ENCODE data around the gene IP6K1.
"Not testable (repeated sequence)": the region's sequence is repeated elsewhere in the genome, so short reads cannot be mapped to it uniquely, and the experiment has no call there.

IP6K1 gene

DNA sequence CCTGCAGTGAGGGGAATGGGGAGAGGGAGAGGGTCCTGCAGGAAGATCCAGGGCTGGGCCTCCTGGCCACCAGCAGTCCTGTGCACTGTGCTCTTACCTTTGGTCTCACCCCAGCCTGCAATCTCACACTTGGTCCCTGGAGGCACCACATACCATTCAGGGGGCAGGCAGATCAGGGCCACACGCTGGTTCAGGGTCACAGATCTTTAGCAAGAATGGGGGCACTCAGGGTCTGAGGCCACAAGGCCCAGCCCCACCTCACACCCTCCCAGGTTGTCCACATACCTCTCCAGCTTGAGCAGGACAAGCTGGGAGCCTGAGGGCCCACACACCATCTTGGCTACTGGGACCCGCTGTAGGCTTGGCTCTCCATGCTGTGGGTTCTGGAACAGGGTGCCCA lies 101.9 kb downstream of the IP6K1 start:
- DNase-seq (ENCODE audit: extremely low spot score); CTCF ChIA-PET; POLR2A ChIA-PET: not testable (repeated sequence)

DNA sequence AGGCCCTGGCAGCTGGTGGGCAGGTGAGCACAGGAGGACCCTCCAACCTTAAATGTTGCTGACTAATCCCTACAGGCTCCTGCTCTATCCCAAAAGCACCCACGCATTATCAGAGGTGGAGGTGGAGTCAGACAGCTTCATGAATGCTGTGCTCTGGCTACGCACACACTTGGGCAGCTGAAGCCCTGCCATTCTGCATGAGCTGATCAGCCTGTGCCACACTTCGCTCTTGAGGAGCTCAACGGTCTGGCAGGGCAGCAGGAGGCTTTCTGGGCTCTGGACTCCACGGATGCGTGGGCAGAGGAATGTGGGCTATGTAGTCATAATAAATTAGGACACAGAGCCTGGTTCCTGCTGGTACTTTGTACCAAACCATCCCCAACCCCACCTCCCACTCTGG lies 103.2 kb downstream of the IP6K1 start:
- no peak for DNase-seq (ENCODE audit: extremely low spot score)
- ChIA-PET CTCF (no interaction called here), POLR2A (no interaction called here)
- TF ChIP-seq FOXM1 (IDR thresholded peaks at IDR 0.05; ENCODE audit: borderline replicate concordance) (no peak), HDGF (IDR thresholded peaks at IDR 0.05; ENCODE audit: borderline replicate concordance) (no peak), TARDBP (IDR thresholded peaks at IDR 0.05) (no peak), FOXK2 (IDR thresholded peaks at IDR 0.05) (no peak)

DNA sequence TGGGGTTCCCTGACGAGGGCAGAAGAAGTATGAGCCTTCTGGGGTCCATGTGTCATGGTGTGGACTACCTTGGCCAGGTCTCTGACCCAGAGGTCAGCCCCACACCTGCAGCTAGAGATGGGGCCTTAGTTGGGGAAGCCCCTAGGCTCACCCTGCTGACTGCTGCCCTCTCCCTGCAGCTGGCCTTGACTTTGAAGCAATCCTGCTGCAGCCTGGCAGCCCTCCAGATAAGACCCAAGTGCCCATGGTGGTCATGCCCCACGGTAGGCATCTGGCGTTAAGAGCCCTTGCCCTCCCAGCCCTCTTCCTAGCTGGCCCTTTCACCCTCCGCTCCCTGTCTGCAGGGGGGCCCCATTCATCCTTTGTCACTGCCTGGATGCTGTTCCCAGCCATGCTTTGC lies 104.8 kb downstream of the IP6K1 start:
- POLR2A ChIA-PET, result no interaction called here

GRCh38 chr3:49681232-49681522 lies 105.2 kb downstream of the IP6K1 start:
- no peak for TF ChIP-seq BHLHE40 (IDR thresholded peaks at IDR 0.05; ENCODE audit: borderline replicate concordance)
- TF ChIP-seq HDGF (IDR thresholded peaks at IDR 0.05; ENCODE audit: borderline replicate concordance), result no peak
- no peak for TF ChIP-seq LEF1 (IDR thresholded peaks at IDR 0.05; ENCODE audit: borderline replicate concordance)
- TF ChIP-seq SUZ12 (IDR thresholded peaks at IDR 0.05), result no peak
- no peak for TF ChIP-seq NFRKB (IDR thresholded peaks at IDR 0.05)
- ChIA-PET CTCF (no interaction called here), POLR2A (no interaction called here)
- DNase-seq (ENCODE audit: extremely low spot score), result no peak

More for the DNA sequence above, 104.8 kb downstream of the IP6K1 start:
- DNase-seq (ENCODE audit: extremely low spot score), result no peak
- CTCF ChIA-PET, result no interaction called here
- TF ChIP-seq CTBP1 (IDR thresholded peaks at IDR 0.05; ENCODE audit: borderline replicate concordance) (no peak), TARDBP (IDR thresholded peaks at IDR 0.05) (no peak), LEF1 (IDR thresholded peaks at IDR 0.05; ENCODE audit: borderline replicate concordance) (no peak), PKNOX1 (IDR thresholded peaks at IDR 0.05) (no peak), HDGF (IDR thresholded peaks at IDR 0.05; ENCODE audit: borderline replicate concordance) (no peak), BHLHE40 (IDR thresholded peaks at IDR 0.05; ENCODE audit: borderline replicate concordance) (no peak), SP1 (IDR thresholded peaks at IDR 0.05) (no peak), NFRKB (IDR thresholded peaks at IDR 0.05) (no peak), ARNT (IDR thresholded peaks at IDR 0.05) (no peak), FOXK2 (IDR thresholded peaks at IDR 0.05) (no peak), ELF4 (IDR thresholded peaks at IDR 0.05) (no peak), ZNF384 (IDR thresholded peaks at IDR 0.05) (no peak)

- TF ChIP-seq SUZ12 (IDR thresholded peaks at IDR 0.05) (no peak), NFRKB (IDR thresholded peaks at IDR 0.05) (no peak), BHLHE40 (IDR thresholded peaks at IDR 0.05; ENCODE audit: borderline replicate concordance) (no peak), FOXA1 (IDR thresholded peaks at IDR 0.05) (no peak), L3MBTL2 (conservative IDR thresholded peaks at IDR 0.05) (no peak), ARNT (IDR thresholded peaks at IDR 0.05) (no peak), PKNOX1 (IDR thresholded peaks at IDR 0.05) (no peak), TARDBP (IDR thresholded peaks at IDR 0.05) (no peak)
- ChIA-PET POLR2A (no interaction called here), CTCF (no interaction called here)
- no peak for DNase-seq (ENCODE audit: extremely low spot score)
Observed at GRCh38 chr3:49680493-49681231, 105.7 kb downstream of the IP6K1 start.

DNA sequence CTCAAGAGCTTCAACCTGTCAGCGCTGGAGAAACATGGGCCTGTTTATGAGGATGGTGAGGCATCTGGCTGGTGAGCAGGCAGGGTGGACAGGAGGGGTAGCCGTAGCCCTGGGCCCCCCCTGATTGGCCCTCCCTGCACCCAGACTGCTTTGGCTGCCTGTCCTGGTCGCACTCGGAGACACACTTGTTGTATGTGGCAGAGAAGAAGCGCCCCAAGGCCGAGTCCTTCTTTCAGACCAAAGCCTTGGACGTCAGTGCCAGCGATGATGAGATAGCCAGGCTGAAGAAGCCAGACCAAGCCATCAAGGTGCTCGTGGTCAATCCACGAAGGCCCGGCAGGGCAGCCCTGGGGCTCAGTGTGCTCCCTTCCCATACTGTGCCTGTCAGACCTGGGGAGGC lies 110.4 kb downstream of the IP6K1 start:
- CTCF ChIA-PET, result no interaction called here
- DNase-seq (ENCODE audit: extremely low spot score), result no peak
- POLR2A ChIA-PET, result no interaction called here
- TF ChIP-seq ELF4 (IDR thresholded peaks at IDR 0.05) (no peak), TARDBP (IDR thresholded peaks at IDR 0.05) (no peak), FOXA1 (IDR thresholded peaks at IDR 0.05) (no peak), LEF1 (IDR thresholded peaks at IDR 0.05; ENCODE audit: borderline replicate concordance) (no peak), BHLHE40 (IDR thresholded peaks at IDR 0.05; ENCODE audit: borderline replicate concordance) (no peak), FOXK2 (IDR thresholded peaks at IDR 0.05) (no peak), SP1 (IDR thresholded peaks at IDR 0.05) (no peak), HDGF (IDR thresholded peaks at IDR 0.05; ENCODE audit: borderline replicate concordance) (no peak)

DNA sequence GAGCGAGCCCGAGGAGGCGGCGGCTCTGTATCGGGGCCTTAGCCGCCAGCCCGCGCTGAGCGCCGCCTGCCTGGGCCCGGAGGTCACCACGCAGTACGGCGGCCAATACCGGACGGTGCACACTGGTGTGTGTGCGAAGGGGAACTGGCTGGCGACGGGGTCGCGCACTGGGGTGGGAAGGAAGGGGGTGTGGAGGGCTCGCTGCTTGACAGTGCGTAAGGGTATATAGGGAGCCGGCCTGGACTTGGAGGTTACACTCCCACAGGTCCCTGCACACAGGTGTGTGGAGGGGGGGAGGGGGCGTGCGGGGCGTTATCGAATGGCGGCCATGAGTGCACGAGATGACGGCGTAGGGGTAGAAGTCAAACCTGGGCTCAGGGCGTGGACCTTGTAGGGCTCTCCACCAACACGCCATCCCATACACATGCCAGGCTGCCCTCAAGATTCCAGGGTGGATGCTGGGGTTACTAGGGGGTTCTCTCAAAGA lies 111.8 kb downstream of the IP6K1 start:
- POLR2A ChIA-PET, result no interaction called here
- no peak for TF ChIP-seq PKNOX1 (IDR thresholded peaks at IDR 0.05)
- TF ChIP-seq L3MBTL2 (conservative IDR thresholded peaks at IDR 0.05), result peak; percentile 37; the same call in 1 of the 2 replicates
- TF ChIP-seq FOXA1 (IDR thresholded peaks at IDR 0.05), result no peak
- TF ChIP-seq CTBP1 (IDR thresholded peaks at IDR 0.05; ENCODE audit: borderline replicate concordance), result no peak
- no peak for TF ChIP-seq ARNT (IDR thresholded peaks at IDR 0.05)
- CTCF ChIA-PET, result no interaction called here
- no peak for DNase-seq (ENCODE audit: extremely low spot score)
